HepG2 (cell line): Measurements from ENCODE around the gene DENND4B. TPM values are rescaled to one million over a fixed set of nuclear protein-coding genes. Genes with fewer than 3 reads are reported as not detected.
A peak's percentile ranks its signal among the peaks of the same experiment; 100 is the strongest.

ENCODE experiments used
- ARNT2 ChIP-seq: sonication (generic); formaldehyde crosslinking; IDR thresholded peaks from 2 replicates; pipeline ENCODE4 v1.8.0; 2022; ENCODE audit warnings: mild to moderate bottlenecking, low read depth, missing genetic modification reagents, moderate library complexity
- GATAD2A ChIP-seq: IDR thresholded peaks from 2 replicates; pipeline ENCODE4 v1.6.1; 2016
- KDM5A ChIP-seq: fragments of 200-600 bp; sonication (generic); IDR thresholded peaks from 2 replicates; pipeline ENCODE4 v1.7.0; 2018; ENCODE audit warnings: antibody characterized with exemption, mild to moderate bottlenecking, low read length, borderline replicate concordance
- NCOA2 ChIP-seq: sonication (generic); formaldehyde crosslinking; IDR thresholded peaks from 2 replicates; pipeline ENCODE4 v1.8.0; 2022; ENCODE audit warnings: inconsistent platforms
- PHF5A ChIP-seq: IDR thresholded peaks from one replicate; pipeline ENCODE4 v1.6.1; 2018; ENCODE audit warnings: low read depth, missing genetic modification reagents; ENCODE audit not compliant: unreplicated experiment
- SOX13 ChIP-seq, 3 experiments: fragments of 450-650 bp in 1 of 3; sonication (generic) in 1 of 3; formaldehyde crosslinking in 1 of 3; IDR thresholded peaks in 2 of 3; conservative IDR thresholded peaks in 1 of 3; 2 replicates each; pipeline versions ENCODE4 v1.5.0 to v1.6.1; 2016 to 2020; ENCODE audit warnings: antibody characterized with exemption in 1 of 3, mild to moderate bottlenecking in 1 of 3, missing compliant biosample characterization in 1 of 3, missing genetic modification reagents in 1 of 3, moderate library complexity in 1 of 3
- TAF15 ChIP-seq: fragments of 200-400 bp; formaldehyde crosslinking; IDR thresholded peaks from one replicate; pipeline ENCODE4 v1.6.1; 2018; ENCODE audit warnings: mild to moderate bottlenecking, low read depth, low read length; ENCODE audit not compliant: poor library complexity, severe bottlenecking
- TEAD2 ChIP-seq: sonication (generic); formaldehyde crosslinking; IDR thresholded peaks from 2 replicates; pipeline ENCODE4 v1.9.0; 2021; ENCODE audit warnings: missing genetic modification reagents
- ZBTB44 ChIP-seq: sonication (generic); formaldehyde crosslinking; IDR thresholded peaks from 2 replicates; pipeline ENCODE4 v1.4.0; 2020; ENCODE audit warnings: missing genetic modification reagents
- ZNF180 ChIP-seq: sonication (generic); formaldehyde crosslinking; IDR thresholded peaks from 2 replicates; pipeline ENCODE4 v1.4.0; 2020; ENCODE audit warnings: low read depth, missing genetic modification reagents, borderline replicate concordance
- ZNF335 ChIP-seq: sonication (generic); formaldehyde crosslinking; IDR thresholded peaks from 2 replicates; pipeline ENCODE4 v1.4.0; 2020; ENCODE audit warnings: missing genetic modification reagents
- ZNF646 ChIP-seq: sonication (generic); formaldehyde crosslinking; IDR thresholded peaks from 2 replicates; pipeline ENCODE4 v1.9.0; 2021; ENCODE audit warnings: mild to moderate bottlenecking, missing genetic modification reagents
- ZNF720 ChIP-seq: sonication (generic); formaldehyde crosslinking; IDR thresholded peaks from 2 replicates; pipeline ENCODE4 v1.4.0; 2020; ENCODE audit warnings: missing genetic modification reagents
- ZNF766 ChIP-seq: sonication (generic); formaldehyde crosslinking; IDR thresholded peaks from 2 replicates; pipeline ENCODE4 v1.5.0; 2020; ENCODE audit warnings: missing genetic modification reagents, borderline replicate concordance
- ZNF776 ChIP-seq: sonication (generic); formaldehyde crosslinking; IDR thresholded peaks from 2 replicates; pipeline ENCODE4 v1.4.0; 2020; ENCODE audit warnings: mild to moderate bottlenecking, missing genetic modification reagents
- ZSCAN21 ChIP-seq: sonication (generic); formaldehyde crosslinking; IDR thresholded peaks from 2 replicates; pipeline ENCODE4 v1.8.0; 2022; ENCODE audit warnings: mild to moderate bottlenecking, missing genetic modification reagents, moderate library complexity, borderline replicate concordance
- ZXDC ChIP-seq: sonication (generic); formaldehyde crosslinking; IDR thresholded peaks from 2 replicates; pipeline ENCODE4 v1.5.0; 2020; ENCODE audit warnings: mild to moderate bottlenecking, missing genetic modification reagents
- polyA plus RNA-seq, 8 experiments: library from polyadenylated mRNA; depleted of rRNA in 3 of 8; stranded (reverse) in 7 of 8; unstranded in 1 of 8; fragments of >200 nt; fragmentation: Illumina TruSeq in 4 of 8; extraction: Trizol in 4 of 8; gene quantifications; 2 replicates each; pipeline versions ENCODE4 v1.2.1 to v1.2.3, GENCODE V29; 2011 to 2016; ENCODE audit warnings: low read depth in 4 of 8, missing spikeins in 1 of 8, mixed read lengths in 1 of 8; ENCODE audit not compliant: insufficient read depth in 1 of 8
- total RNA-seq, 5 experiments: library from RNA; depleted of rRNA; stranded (reverse); fragments of >200 nt; fragmentation: Illumina TruSeq; extraction: Trizol; gene quantifications; 2 replicates each; pipeline ENCODE4 v1.2.3, GENCODE V29; 2016; ENCODE audit warnings: low read depth in 1 of 5

Gene DENND4B
- total and polyA plus RNA-seq, 2 of the 13 experiments (the other 11 are each of a cell fraction or from before 2014, with no cell fraction given), result 15.1 to 20.3 TPM

GRCh38 chr1:153963030-153963849, 16.7 kb upstream of the DENND4B start, which contains the start of gene SLC39A1 (continued):
- TF ChIP-seq ZSCAN21 (CRISPR knock-in tag) (no peak), ZNF776 (CRISPR knock-in tag) (0 out of 2 replicates have a peak, but pooled peaks have one; percentile 29), ZBTB44 (CRISPR knock-in tag) (no peak), TEAD2 (CRISPR knock-in tag) (no peak), PHF5A (no peak), SOX13 (IDR thresholded peaks at IDR 0.05) (no peak), SOX13 (CRISPR knock-in tag; conservative IDR thresholded peaks at IDR 0.05 in 1 of 2, IDR thresholded peaks at IDR 0.05 in 1 of 2) (0 out of 4 replicates have a peak, but pooled peaks of 1 of the 2 experiments have one; percentile 15), ZNF766 (0 out of 2 replicates have a peak, but pooled peaks have one; percentile 20), ZXDC (CRISPR knock-in tag) (no peak; the same call in 1 of the 2 replicates), NCOA2 (CRISPR knock-in tag) (no peak), GATAD2A (CRISPR knock-in tag) (no peak), ZNF646 (CRISPR knock-in tag) (no peak), ZNF720 (CRISPR knock-in tag) (no peak), TAF15 (peak; percentile 23), KDM5A (peak; percentile 53; the same call in 1 of the 2 replicates), ZNF180 (CRISPR knock-in tag) (no peak), ZNF335 (CRISPR knock-in tag) (no peak), ARNT2 (CRISPR knock-in tag) (no peak)
